WERI-Rb-1 (cell line): Measurements from ENCODE around the gene EIF2B5.

ENCODE experiments used
- DNase-seq: peaks from one replicate; pipeline ENCODE4 v3.0.0-alpha.2; 2020
- H3K27ac ChIP-seq: fragments of 250-450 bp; sonication (Bioruptor Pico); 2 replicates; pipeline ENCODE4 v1.5.1; 2020; ENCODE audit warnings: mild to moderate bottlenecking, moderate library complexity
- H3K27me3 ChIP-seq: fragments of 250-450 bp; sonication (Bioruptor Pico); 2 replicates; pipeline ENCODE4 v1.5.1; 2021; ENCODE audit warnings: mild to moderate bottlenecking, low read depth, moderate library complexity; ENCODE audit not compliant: insufficient read depth, severe bottlenecking
- H3K36me3 ChIP-seq: fragments of 250-450 bp; sonication (Bioruptor Pico); 2 replicates; pipeline ENCODE4 v1.5.1; 2020; ENCODE audit warnings: mild to moderate bottlenecking, moderate library complexity
- H3K4me3 ChIP-seq: 2 replicates; pipeline ENCODE4 v1.5.1; 2011; ENCODE audit warnings: low read depth, mild to moderate bottlenecking, control low read depth, low read length
- H3K9me3 ChIP-seq: fragments of 250-450 bp; sonication (Bioruptor Pico); 2 replicates; pipeline ENCODE4 v1.5.1; 2021; ENCODE audit warnings: mild to moderate bottlenecking, moderate library complexity; ENCODE audit not compliant: severe bottlenecking
- TF ChIP-seq, protein P1 (sequence below): IDR thresholded peaks from 2 replicates; pipeline ENCODE4 v1.5.1; 2011; ENCODE audit warnings: low read depth, mild to moderate bottlenecking, control low read depth, inconsistent platforms, low read length

The EIF2B5 gene

DNA sequence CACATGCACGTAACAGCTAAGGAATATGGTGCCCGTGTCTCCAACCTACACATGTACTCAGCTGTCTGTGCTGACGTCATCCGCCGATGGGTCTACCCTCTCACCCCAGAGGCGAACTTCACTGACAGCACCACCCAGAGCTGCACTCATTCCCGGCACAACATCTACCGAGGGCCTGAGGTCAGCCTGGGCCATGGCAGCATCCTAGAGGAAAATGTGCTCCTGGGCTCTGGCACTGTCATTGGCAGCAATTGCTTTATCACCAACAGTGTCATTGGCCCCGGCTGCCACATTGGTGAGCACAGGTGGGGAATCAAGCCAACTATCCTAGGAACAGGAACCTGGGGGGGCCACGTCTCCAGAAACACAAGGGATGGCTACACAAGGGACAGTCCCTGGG, 5.3 kb downstream of the EIF2B5 start:
- H3K27ac ChIP-seq: no peak overlapping the region
- H3K4me3 ChIP-seq: no peak overlapping the region
- H3K9me3 ChIP-seq: no peaks in the 10 kb centered on the region
- no peaks in the 10 kb centered on the region for H3K27me3 ChIP-seq
- no peak for DNase-seq
- H3K36me3 ChIP-seq: peaks cover 78% of the 10 kb centered on the region
- TF ChIP-seq, protein P1, sequence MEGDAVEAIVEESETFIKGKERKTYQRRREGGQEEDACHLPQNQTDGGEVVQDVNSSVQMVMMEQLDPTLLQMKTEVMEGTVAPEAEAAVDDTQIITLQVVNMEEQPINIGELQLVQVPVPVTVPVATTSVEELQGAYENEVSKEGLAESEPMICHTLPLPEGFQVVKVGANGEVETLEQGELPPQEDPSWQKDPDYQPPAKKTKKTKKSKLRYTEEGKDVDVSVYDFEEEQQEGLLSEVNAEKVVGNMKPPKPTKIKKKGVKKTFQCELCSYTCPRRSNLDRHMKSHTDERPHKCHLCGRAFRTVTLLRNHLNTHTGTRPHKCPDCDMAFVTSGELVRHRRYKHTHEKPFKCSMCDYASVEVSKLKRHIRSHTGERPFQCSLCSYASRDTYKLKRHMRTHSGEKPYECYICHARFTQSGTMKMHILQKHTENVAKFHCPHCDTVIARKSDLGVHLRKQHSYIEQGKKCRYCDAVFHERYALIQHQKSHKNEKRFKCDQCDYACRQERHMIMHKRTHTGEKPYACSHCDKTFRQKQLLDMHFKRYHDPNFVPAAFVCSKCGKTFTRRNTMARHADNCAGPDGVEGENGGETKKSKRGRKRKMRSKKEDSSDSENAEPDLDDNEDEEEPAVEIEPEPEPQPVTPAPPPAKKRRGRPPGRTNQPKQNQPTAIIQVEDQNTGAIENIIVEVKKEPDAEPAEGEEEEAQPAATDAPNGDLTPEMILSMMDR: no peak

DNA sequence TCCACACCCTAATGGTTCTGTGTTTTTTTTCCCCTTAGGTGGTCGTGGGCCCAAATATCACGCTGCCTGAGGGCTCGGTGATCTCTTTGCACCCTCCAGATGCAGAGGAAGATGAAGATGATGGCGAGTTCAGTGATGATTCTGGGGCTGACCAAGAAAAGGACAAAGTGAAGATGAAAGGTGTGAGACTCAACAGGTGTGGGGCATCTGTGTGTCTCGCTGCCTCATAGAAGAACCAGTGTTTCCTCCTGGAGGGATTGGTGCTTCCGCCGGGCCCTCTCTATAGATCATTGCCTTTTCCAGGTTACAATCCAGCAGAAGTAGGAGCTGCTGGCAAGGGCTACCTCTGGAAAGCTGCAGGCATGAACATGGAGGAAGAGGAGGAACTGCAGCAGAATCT, 7.0 kb downstream of the EIF2B5 start:
- Histone ChIP-seq H3K27me3 (no peaks in the 10 kb centered on the region), H3K9me3 (no peaks in the 10 kb centered on the region), H3K36me3 (peaks cover 90% of the 10 kb centered on the region), H3K27ac (no peak overlapping the region), H3K4me3 (no peak overlapping the region)
- no peak for DNase-seq
- TF ChIP-seq, protein P1: no peak

DNA sequence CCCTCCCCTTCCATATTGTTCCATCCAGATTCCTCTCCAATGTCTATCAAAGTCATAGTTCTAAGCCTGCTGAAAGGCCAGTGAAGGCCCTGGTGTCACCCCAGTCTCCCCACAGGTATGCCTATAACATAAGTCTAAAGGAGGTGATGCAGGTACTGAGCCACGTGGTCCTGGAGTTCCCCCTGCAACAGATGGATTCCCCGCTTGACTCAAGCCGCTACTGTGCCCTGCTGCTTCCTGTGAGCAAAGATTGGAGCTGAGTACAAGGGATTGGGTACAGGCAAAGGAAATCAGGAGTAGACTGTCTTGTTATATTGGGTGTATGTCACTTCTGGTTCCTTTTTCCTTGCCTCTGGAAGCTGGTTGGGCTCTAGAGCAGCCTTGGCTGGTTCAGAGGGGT, 8.2 kb downstream of the EIF2B5 start:
- H3K27ac ChIP-seq: no peak overlapping the region
- peaks cover 79% of the 10 kb centered on the region for H3K36me3 ChIP-seq
- DNase-seq: no peak

DNA sequence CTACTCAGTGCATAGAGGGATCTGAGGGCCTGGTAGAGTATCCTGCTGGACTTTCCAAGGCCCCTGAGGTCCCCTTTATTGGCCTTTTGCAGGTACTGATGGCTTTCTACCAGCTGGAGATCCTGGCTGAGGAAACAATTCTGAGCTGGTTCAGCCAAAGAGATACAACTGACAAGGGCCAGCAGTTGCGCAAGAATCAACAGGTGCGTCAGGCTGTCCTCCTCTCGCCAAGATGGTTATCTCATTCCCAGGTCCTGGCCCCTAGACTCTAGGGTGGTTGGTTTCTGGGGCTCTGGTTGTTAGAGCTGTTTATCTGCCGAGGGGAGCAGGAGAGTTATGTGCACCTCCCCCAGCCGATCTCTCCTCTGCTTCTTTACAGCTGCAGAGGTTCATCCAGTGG, 9.3 kb downstream of the EIF2B5 start:
- DNase-seq: no peak
- H3K27ac ChIP-seq: no peak overlapping the region
- H3K4me3 ChIP-seq: no peak overlapping the region
- H3K36me3 ChIP-seq: peaks cover 72% of the 10 kb centered on the region
- H3K9me3 ChIP-seq: no peaks in the 10 kb centered on the region
- TF ChIP-seq, protein P1: no peak
- H3K27me3 ChIP-seq: no peaks in the 10 kb centered on the region

More for the DNA sequence above, 8.2 kb downstream of the EIF2B5 start:
- Histone ChIP-seq H3K4me3 (no peak overlapping the region), H3K27me3 (no peaks in the 10 kb centered on the region), H3K9me3 (no peaks in the 10 kb centered on the region)
- TF ChIP-seq, protein P1: no peak

DNA sequence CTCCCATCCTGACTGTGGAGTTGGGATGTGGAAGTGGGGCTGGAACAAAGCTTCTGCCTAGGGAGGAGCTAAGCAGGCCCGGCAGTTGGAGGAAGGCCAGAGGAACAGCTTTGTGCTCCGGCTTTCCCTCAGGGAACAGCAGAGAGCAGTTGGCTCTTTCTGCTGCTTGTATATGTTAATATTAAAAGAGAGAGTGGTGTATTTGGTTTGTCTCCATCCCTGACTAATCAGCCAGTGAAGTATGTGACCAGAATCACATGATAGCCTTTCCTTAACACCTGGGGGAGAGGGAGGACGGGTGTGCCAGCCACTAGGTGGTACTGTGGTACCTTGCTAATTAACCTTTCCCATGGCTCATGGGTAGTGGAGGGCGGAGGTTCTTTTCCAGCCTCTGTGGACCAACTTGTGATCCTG, 10.0 kb downstream of the EIF2B5 start:
- peak; percentile 67 for DNase-seq
- no peaks in the 10 kb centered on the region for H3K9me3 ChIP-seq
- H3K4me3 ChIP-seq: no peak overlapping the region
- H3K36me3 ChIP-seq: peaks cover 67% of the 10 kb centered on the region
- no peaks in the 10 kb centered on the region for H3K27me3 ChIP-seq
- TF ChIP-seq, protein P1: peak; percentile 73
- no peak overlapping the region for H3K27ac ChIP-seq

DNA sequence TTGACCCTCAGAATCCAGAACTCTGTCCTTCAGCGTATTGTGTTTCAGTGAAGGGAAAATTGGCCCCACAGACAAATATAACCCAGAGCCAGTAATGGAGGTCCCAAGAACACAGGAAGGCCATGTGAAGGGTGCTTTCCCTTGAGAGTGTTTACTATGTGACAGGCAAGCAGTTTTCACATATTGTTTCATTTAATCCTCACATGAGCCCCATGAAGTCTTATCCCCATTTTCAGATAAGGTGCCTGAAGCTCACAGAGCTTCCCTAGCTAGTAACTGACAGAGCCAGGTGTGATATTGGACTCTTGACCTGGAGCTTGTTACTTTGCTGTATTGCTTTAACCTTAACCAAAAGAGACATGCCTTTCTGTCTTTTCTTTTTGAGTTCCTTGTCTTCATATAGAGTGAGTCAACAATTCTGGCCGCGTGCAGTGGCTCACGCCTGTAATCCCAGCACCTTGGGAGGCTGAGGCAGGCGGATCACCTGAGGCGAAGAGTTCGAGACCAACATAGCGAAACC, 10.7 kb downstream of the EIF2B5 start:
- Histone ChIP-seq H3K27ac (no peak overlapping the region), H3K4me3 (no peak overlapping the region), H3K27me3 (no peaks in the 10 kb centered on the region), H3K9me3 (no peaks in the 10 kb centered on the region), H3K36me3 (peaks cover 60% of the 10 kb centered on the region)
- no peak for DNase-seq
- TF ChIP-seq, protein P1: no peak
